Measurements from ENCODE around the gene FGGY. TPM values are rescaled to one million over a fixed set of nuclear protein-coding genes. Genes with fewer than 3 reads are reported as not detected.

Gene FGGY
- total and polyA plus RNA-seq, 4 donors: 16.0 to 67.0 (median 43.4) TPM

GRCh38 chr1:59596956-59597355 lies 300.1 kb downstream of the FGGY start:
- Histone ChIP-seq H3K27ac (ENCODE audit: low read depth in 1 of 2, low read length in 2 of 2) (peak overlapping the region in 1 of 2 donors; percentile 14), H3K9me3 (ENCODE audit: control insufficient read depth in 4 of 4, low read length in 3 of 4) (no peaks in the 10 kb centered on the region), H3K4me1 (ENCODE audit: control insufficient read depth in 4 of 4, insufficient read depth in 4 of 4, low read length in 3 of 4) (peaks cover 6 to 23% (median 20%) of the 10 kb centered on the region in 4 donors), H3K4me3 (ENCODE audit: low read depth in 1 of 3, low read length in 3 of 3) (no peak overlapping the region), H3K36me3 (ENCODE audit: control insufficient read depth in 4 of 4, insufficient read depth in 3 of 4, low read depth in 1 of 4, low read length in 3 of 4) (peaks cover 0 to 4% (median 0%) of the 10 kb centered on the region in 4 donors), H3K27me3 (ENCODE audit: control insufficient read depth in 4 of 4, insufficient read depth in 4 of 4, low read length in 3 of 4) (no peaks in the 10 kb centered on the region), H3K9ac (ENCODE audit: low read depth in 1 of 2, low read length in 2 of 2) (no peak overlapping the region)
- TF ChIP-seq HNF4A (conservative IDR thresholded peaks at IDR 0.05) (no peak), FOXA2 (IDR thresholded peaks at IDR 0.05) (no peak), TAF1 (conservative IDR thresholded peaks at IDR 0.05) (no peak), RAD21 (IDR thresholded peaks at IDR 0.05) (no peak), SP1 (IDR thresholded peaks at IDR 0.05) (no peak), YY1 (IDR thresholded peaks at IDR 0.05) (no peak)
- TF ChIP-seq, protein P1, sequence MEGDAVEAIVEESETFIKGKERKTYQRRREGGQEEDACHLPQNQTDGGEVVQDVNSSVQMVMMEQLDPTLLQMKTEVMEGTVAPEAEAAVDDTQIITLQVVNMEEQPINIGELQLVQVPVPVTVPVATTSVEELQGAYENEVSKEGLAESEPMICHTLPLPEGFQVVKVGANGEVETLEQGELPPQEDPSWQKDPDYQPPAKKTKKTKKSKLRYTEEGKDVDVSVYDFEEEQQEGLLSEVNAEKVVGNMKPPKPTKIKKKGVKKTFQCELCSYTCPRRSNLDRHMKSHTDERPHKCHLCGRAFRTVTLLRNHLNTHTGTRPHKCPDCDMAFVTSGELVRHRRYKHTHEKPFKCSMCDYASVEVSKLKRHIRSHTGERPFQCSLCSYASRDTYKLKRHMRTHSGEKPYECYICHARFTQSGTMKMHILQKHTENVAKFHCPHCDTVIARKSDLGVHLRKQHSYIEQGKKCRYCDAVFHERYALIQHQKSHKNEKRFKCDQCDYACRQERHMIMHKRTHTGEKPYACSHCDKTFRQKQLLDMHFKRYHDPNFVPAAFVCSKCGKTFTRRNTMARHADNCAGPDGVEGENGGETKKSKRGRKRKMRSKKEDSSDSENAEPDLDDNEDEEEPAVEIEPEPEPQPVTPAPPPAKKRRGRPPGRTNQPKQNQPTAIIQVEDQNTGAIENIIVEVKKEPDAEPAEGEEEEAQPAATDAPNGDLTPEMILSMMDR (IDR thresholded peaks at IDR 0.05; ENCODE audit: low read depth, low read length, missing input control): no peak
- TF ChIP-seq, protein P2, sequence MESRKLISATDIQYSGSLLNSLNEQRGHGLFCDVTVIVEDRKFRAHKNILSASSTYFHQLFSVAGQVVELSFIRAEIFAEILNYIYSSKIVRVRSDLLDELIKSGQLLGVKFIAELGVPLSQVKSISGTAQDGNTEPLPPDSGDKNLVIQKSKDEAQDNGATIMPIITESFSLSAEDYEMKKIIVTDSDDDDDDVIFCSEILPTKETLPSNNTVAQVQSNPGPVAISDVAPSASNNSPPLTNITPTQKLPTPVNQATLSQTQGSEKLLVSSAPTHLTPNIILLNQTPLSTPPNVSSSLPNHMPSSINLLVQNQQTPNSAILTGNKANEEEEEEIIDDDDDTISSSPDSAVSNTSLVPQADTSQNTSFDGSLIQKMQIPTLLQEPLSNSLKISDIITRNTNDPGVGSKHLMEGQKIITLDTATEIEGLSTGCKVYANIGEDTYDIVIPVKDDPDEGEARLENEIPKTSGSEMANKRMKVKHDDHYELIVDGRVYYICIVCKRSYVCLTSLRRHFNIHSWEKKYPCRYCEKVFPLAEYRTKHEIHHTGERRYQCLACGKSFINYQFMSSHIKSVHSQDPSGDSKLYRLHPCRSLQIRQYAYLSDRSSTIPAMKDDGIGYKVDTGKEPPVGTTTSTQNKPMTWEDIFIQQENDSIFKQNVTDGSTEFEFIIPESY (IDR thresholded peaks at IDR 0.05): no peak
- 95% methylated on average over 1 of the region's 1 CpG for WGBS
- DNase-seq (ENCODE audit: low spot score): no peak

- H3K36me3 ChIP-seq (ENCODE audit: control insufficient read depth in 4 of 4, insufficient read depth in 3 of 4, low read depth in 1 of 4, low read length in 3 of 4): peaks cover 0 to 4% (median 0%) of the 10 kb centered on the region in 4 donors
- H3K27me3 ChIP-seq (ENCODE audit: control insufficient read depth in 4 of 4, insufficient read depth in 4 of 4, low read length in 3 of 4): no peaks in the 10 kb centered on the region
- H3K9ac ChIP-seq (ENCODE audit: low read depth in 1 of 2, low read length in 2 of 2): no peak overlapping the region
Measured at GRCh38 chr1:59597420-59598119, 300.7 kb downstream of the FGGY start.

More at GRCh38 chr1:59597420-59598119, 300.7 kb downstream of the FGGY start:
- Histone ChIP-seq H3K4me1 (ENCODE audit: control insufficient read depth in 4 of 4, insufficient read depth in 4 of 4, low read length in 3 of 4) (peaks cover 6 to 23% (median 20%) of the 10 kb centered on the region in 4 donors), H3K9me3 (ENCODE audit: control insufficient read depth in 4 of 4, low read length in 3 of 4) (no peaks in the 10 kb centered on the region), H3K4me3 (ENCODE audit: low read depth in 1 of 3, low read length in 3 of 3) (no peak overlapping the region), H3K27ac (ENCODE audit: low read depth in 1 of 2, low read length in 2 of 2) (no peak overlapping the region)
- DNase-seq (ENCODE audit: low spot score): no peak
- WGBS: 97% methylated on average over 8 of the region's 8 CpGs
- no peak for TF ChIP-seq RAD21 (IDR thresholded peaks at IDR 0.05)
- TF ChIP-seq RXRA (IDR thresholded peaks at IDR 0.05): no peak
- no peak for TF ChIP-seq TAF1 (conservative IDR thresholded peaks at IDR 0.05)
- no peak for TF ChIP-seq HNF4A (conservative IDR thresholded peaks at IDR 0.05)
- TF ChIP-seq REST (IDR thresholded peaks at IDR 0.05): no peak
- TF ChIP-seq FOXA1 (IDR thresholded peaks at IDR 0.05): no peak
- no peak for TF ChIP-seq JUND (IDR thresholded peaks at IDR 0.05)
- TF ChIP-seq YY1 (IDR thresholded peaks at IDR 0.05): no peak
- TF ChIP-seq MAX (IDR thresholded peaks at IDR 0.05): no peak
- TF ChIP-seq HNF4G (IDR thresholded peaks at IDR 0.05): no peak
- no peak for TF ChIP-seq EGR1 (IDR thresholded peaks at IDR 0.05; ENCODE audit: low read depth in 2 of 2)
- TF ChIP-seq, protein P3, sequence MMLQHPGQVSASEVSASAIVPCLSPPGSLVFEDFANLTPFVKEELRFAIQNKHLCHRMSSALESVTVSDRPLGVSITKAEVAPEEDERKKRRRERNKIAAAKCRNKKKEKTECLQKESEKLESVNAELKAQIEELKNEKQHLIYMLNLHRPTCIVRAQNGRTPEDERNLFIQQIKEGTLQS (IDR thresholded peaks at IDR 0.05): no peak
- no peak for TF ChIP-seq FOXA2 (IDR thresholded peaks at IDR 0.05)
- no peak for TF ChIP-seq NR2F2 (IDR thresholded peaks at IDR 0.05)
- TF ChIP-seq GABPA (IDR thresholded peaks at IDR 0.05 in 1 of 2, conservative IDR thresholded peaks at IDR 0.05 in 1 of 2): no peak
- TF ChIP-seq SP1 (IDR thresholded peaks at IDR 0.05): no peak
- TF ChIP-seq, protein P2 (IDR thresholded peaks at IDR 0.05): no peak
- TF ChIP-seq, protein P1 (IDR thresholded peaks at IDR 0.05; ENCODE audit: low read depth, low read length, missing input control): no peak

Measured in liver (tissue), 9 donors.